Neural progenitor cell (in vitro differentiated cells): ENCODE measurements around the gene ASB4. TPM values are rescaled to one million over a fixed set of nuclear protein-coding genes. Genes with fewer than 3 reads are reported as not detected.

Experiments used
- DNase-seq: peaks from one replicate; pipeline ENCODE4 v3.0.0-alpha.2; 2016; ENCODE audit warnings: low spot score
- H2AFZ ChIP-seq: fragments of 200-600 bp; sonication (generic); replicated peaks from 2 replicates; pipeline ENCODE4 v1.6.1; 2016; ENCODE audit warnings: antibody characterized with exemption
- H3F3A ChIP-seq: fragments of 200-600 bp; sonication (generic); 2 replicates; pipeline ENCODE4 v1.6.1; 2016; ENCODE audit warnings: antibody characterized with exemption, low read depth
- H3K27ac ChIP-seq: fragments of 200-600 bp; sonication (generic); 2 replicates; pipeline ENCODE4 v1.5.1; 2016; ENCODE audit warnings: mild to moderate bottlenecking
- H3K27me3 ChIP-seq: fragments of 200-600 bp; sonication (generic); 2 replicates; pipeline ENCODE4 v1.6.1; 2016; ENCODE audit warnings: mild to moderate bottlenecking, moderate library complexity
- H3K36me3 ChIP-seq: fragments of 200-600 bp; sonication (generic); 2 replicates; pipeline ENCODE4 v1.5.1; 2016
- H3K4me1 ChIP-seq: fragments of 200-600 bp; sonication (generic); 2 replicates; pipeline ENCODE4 v1.6.1; 2016; ENCODE audit warnings: mixed run types
- H3K4me2 ChIP-seq: fragments of 200-600 bp; sonication (generic); 2 replicates; pipeline ENCODE4 v1.6.1; 2016
- H3K4me3 ChIP-seq: fragments of 200-600 bp; sonication (generic); 2 replicates; pipeline ENCODE4 v1.5.1; 2016
- H3K79me2 ChIP-seq: fragments of 200-600 bp; sonication (generic); 2 replicates; pipeline ENCODE4 v1.6.1; 2016; ENCODE audit warnings: low read depth
- H3K9ac ChIP-seq: fragments of 200-600 bp; sonication (generic); 2 replicates; pipeline ENCODE4 v1.6.1; 2016
- H3K9me3 ChIP-seq: fragments of 200-600 bp; sonication (generic); 2 replicates; pipeline ENCODE4 v1.5.1; 2016; ENCODE audit warnings: low read depth
- H4K20me1 ChIP-seq: fragments of 200-600 bp; sonication (generic); 2 replicates; pipeline ENCODE4 v1.6.1; 2016; ENCODE audit warnings: low read depth
- H3K27ac Mint-ChIP-seq: 3 replicates; pipeline ENCODE4 v1.8.0; 2021; ENCODE audit warnings: mixed read lengths
- H3K27me3 Mint-ChIP-seq: 2 replicates; pipeline ENCODE4 v1.8.0; 2022; ENCODE audit warnings: low read depth, mild to moderate bottlenecking, inconsistent platforms, moderate library complexity, mixed read lengths; ENCODE audit not compliant: insufficient read depth
- H3K36me3 Mint-ChIP-seq: 3 replicates; pipeline ENCODE4 v1.8.0; 2021; ENCODE audit warnings: mixed read lengths
- H3K4me1 Mint-ChIP-seq: 3 replicates; pipeline ENCODE4 v1.8.0; 2021; ENCODE audit warnings: mixed read lengths
- H3K4me3 Mint-ChIP-seq: 3 replicates; pipeline ENCODE4 v1.8.0; 2021; ENCODE audit warnings: mild to moderate bottlenecking, moderate library complexity, mixed read lengths
- H3K9me3 Mint-ChIP-seq: 3 replicates; pipeline ENCODE4 v1.8.0; 2020; ENCODE audit warnings: mixed read lengths
- EZH2 ChIP-seq: fragments of 200-600 bp; sonication (generic); IDR thresholded peaks from 2 replicates; pipeline ENCODE4 v1.6.1; 2017; ENCODE audit warnings: antibody characterized with exemption, mild to moderate bottlenecking, moderate library complexity
- EZH2phosphoT487 ChIP-seq: fragments of 200-600 bp; sonication (generic); IDR thresholded peaks from 2 replicates; pipeline ENCODE4 v1.6.1; 2017; ENCODE audit warnings: antibody characterized with exemption
- total RNA-seq: library from RNA; depleted of rRNA; stranded (reverse); fragments of >200 nt; gene quantifications from 2 replicates; pipeline ENCODE4 v1.2.3, GENCODE V29; 2015; ENCODE audit warnings: low replicate concordance
- TF ChIP-seq, protein P1 (sequence below): fragments of 200-600 bp; sonication (generic); IDR thresholded peaks from 2 replicates; pipeline ENCODE4 v1.5.1; 2017; ENCODE audit warnings: antibody characterized with exemption, mild to moderate bottlenecking

ASB4 gene
- total RNA-seq, 1 donor from 2014 or later: not detected

- Mint-ChIP-seq H3K27me3 (no peaks in the 10 kb centered on the region), H3K36me3 (no peaks in the 10 kb centered on the region)
These were observed 101.2 kb downstream of the ASB4 start for GRCh38 chr7:95586951-95587301.

DNA sequence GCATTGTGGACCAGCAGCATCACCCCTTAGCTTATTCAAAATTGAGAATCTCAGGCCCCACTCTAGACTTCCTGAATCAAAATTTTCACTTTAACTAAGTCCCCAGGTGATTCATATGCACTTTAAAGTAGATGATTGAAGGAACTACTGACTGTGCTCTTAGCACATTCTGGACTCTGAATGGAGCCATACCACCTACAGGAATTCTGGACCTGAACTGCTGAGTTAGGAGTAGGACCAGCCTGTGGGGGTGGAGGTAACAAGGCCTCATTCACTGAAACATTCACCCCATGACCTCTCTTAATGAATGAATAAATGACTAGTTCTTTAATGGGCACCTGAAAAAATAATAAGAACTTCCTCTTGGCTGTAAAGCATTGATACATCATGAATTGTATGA lies 103.3 kb downstream of the ASB4 start:
- H3K27me3 ChIP-seq: peaks cover 35% of the 10 kb centered on the region
- H4K20me1 ChIP-seq: no peaks in the 10 kb centered on the region
- no peaks in the 10 kb centered on the region for H3K9me3 ChIP-seq
- TF ChIP-seq EZH2: no peak
- no peak for TF ChIP-seq EZH2phosphoT487
- TF ChIP-seq, protein P1, sequence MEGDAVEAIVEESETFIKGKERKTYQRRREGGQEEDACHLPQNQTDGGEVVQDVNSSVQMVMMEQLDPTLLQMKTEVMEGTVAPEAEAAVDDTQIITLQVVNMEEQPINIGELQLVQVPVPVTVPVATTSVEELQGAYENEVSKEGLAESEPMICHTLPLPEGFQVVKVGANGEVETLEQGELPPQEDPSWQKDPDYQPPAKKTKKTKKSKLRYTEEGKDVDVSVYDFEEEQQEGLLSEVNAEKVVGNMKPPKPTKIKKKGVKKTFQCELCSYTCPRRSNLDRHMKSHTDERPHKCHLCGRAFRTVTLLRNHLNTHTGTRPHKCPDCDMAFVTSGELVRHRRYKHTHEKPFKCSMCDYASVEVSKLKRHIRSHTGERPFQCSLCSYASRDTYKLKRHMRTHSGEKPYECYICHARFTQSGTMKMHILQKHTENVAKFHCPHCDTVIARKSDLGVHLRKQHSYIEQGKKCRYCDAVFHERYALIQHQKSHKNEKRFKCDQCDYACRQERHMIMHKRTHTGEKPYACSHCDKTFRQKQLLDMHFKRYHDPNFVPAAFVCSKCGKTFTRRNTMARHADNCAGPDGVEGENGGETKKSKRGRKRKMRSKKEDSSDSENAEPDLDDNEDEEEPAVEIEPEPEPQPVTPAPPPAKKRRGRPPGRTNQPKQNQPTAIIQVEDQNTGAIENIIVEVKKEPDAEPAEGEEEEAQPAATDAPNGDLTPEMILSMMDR: no peak
- Mint-ChIP-seq H3K4me1 (no peaks in the 10 kb centered on the region), H3K27ac (no peak overlapping the region), H3K27me3 (no peaks in the 10 kb centered on the region), H3K4me3 (no peak overlapping the region), H3K9me3 (no peaks in the 10 kb centered on the region), H3K36me3 (no peaks in the 10 kb centered on the region)
- no peaks in the 10 kb centered on the region for H3K79me2 ChIP-seq
- H3K36me3 ChIP-seq: no peaks in the 10 kb centered on the region
- H3K27ac ChIP-seq: no peak overlapping the region
- H3K4me2 ChIP-seq: no peak overlapping the region
- no peaks in the 10 kb centered on the region for H3K4me1 ChIP-seq
- no peaks in the 10 kb centered on the region for H3F3A ChIP-seq
- H3K9ac ChIP-seq: no peak overlapping the region
- no peak for DNase-seq
- no peak overlapping the region for H3K4me3 ChIP-seq
- H2AFZ ChIP-seq: no peak overlapping the region

More at GRCh38 chr7:95586951-95587301, 101.2 kb downstream of the ASB4 start:
- H3K4me2 ChIP-seq: no peak overlapping the region
- H2AFZ ChIP-seq: no peak overlapping the region
- H3K9me3 Mint-ChIP-seq: no peaks in the 10 kb centered on the region
- no peaks in the 10 kb centered on the region for H3K9me3 ChIP-seq
- TF ChIP-seq EZH2: no peak
- no peak for TF ChIP-seq EZH2phosphoT487
- TF ChIP-seq, protein P1: no peak
- H3K27ac Mint-ChIP-seq: no peak overlapping the region
- no peaks in the 10 kb centered on the region for H4K20me1 ChIP-seq
- H3K79me2 ChIP-seq: no peaks in the 10 kb centered on the region
- H3K27me3 ChIP-seq: peaks cover 14% of the 10 kb centered on the region
- no peaks in the 10 kb centered on the region for H3K4me1 ChIP-seq
- no peak overlapping the region for H3K4me3 Mint-ChIP-seq
- H3F3A ChIP-seq: no peaks in the 10 kb centered on the region
- DNase-seq: no peak
- no peak overlapping the region for H3K4me3 ChIP-seq
- H3K9ac ChIP-seq: no peak overlapping the region
- no peaks in the 10 kb centered on the region for H3K4me1 Mint-ChIP-seq
- no peaks in the 10 kb centered on the region for H3K36me3 ChIP-seq
- H3K27ac ChIP-seq: no peak overlapping the region

DNA sequence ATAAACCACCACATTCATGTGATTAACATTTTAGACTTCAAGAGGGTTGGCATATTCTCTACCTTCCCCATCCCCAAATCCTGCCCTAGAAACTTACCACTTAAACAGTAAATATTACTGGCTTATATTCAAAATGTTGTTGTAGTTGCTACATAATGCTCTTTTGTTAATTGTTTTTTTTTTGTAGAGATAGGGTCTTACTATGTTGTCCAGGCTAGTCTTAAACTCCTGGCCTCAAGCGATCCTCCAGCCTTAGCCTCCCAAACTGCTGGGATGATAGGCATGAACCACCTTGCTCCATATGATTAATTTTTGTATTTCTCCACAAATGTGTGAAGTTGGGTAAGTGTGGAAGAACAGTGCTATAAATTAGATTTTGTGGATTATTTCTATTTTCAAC lies 104.0 kb downstream of the ASB4 start:
- Histone ChIP-seq H3K9me3 (no peaks in the 10 kb centered on the region), H2AFZ (no peak overlapping the region), H3K79me2 (no peaks in the 10 kb centered on the region), H3K4me3 (no peak overlapping the region), H3K9ac (no peak overlapping the region), H3K4me2 (no peak overlapping the region), H3K36me3 (no peaks in the 10 kb centered on the region), H3F3A (no peaks in the 10 kb centered on the region), H3K4me1 (no peaks in the 10 kb centered on the region), H3K27me3 (peaks cover 42% of the 10 kb centered on the region), H3K27ac (no peak overlapping the region), H4K20me1 (no peaks in the 10 kb centered on the region)
- no peaks in the 10 kb centered on the region for H3K4me1 Mint-ChIP-seq
- H3K9me3 Mint-ChIP-seq: no peaks in the 10 kb centered on the region
- no peak for DNase-seq
- no peak overlapping the region for H3K27ac Mint-ChIP-seq
- H3K4me3 Mint-ChIP-seq: no peak overlapping the region
- H3K36me3 Mint-ChIP-seq: no peaks in the 10 kb centered on the region
- TF ChIP-seq EZH2 (no peak), EZH2phosphoT487 (no peak)
- TF ChIP-seq, protein P1: no peak
- H3K27me3 Mint-ChIP-seq: peaks cover under 1% of the 10 kb centered on the region

Other genes starting within 250 kb of the ASB4 start
- 1.7 and 1.8 TPM in 2 replicates for gene PON1, start 161.4 kb upstream of the ASB4 start, total RNA-seq
- gene PON3, start 89.6 kb upstream of the ASB4 start, total RNA-seq: not detected in 2 replicates
- 123 and 190 TPM in 2 replicates for gene PON2, start 50.9 kb upstream of the ASB4 start, total RNA-seq
- gene PDK4, start 110.6 kb downstream of the ASB4 start, total RNA-seq: not detected in 2 replicates